Activated CD4-positive, alpha-beta T cell treated with anti-CD3 and anti-CD28 coated beads for 36 hours (primary cell): ENCODE measurements around the gene OTUD5. TPM values are rescaled to one million over a fixed set of nuclear protein-coding genes. Genes with fewer than 3 reads are reported as not detected.

Experiments used
- ATAC-seq: fragments of 200-7000 bp; cut with Tn5 transposase; one replicate; pipeline ENCODE4 v1.10.0; 2021; ENCODE audit warnings: mild to moderate bottlenecking, moderate library complexity
- CTCF ChIA-PET: fragments of 350-600 bp; sonication (Branson Sonifier 250); formaldehyde crosslinking; loops from one replicate; lab custom pipeline; 2021; ENCODE audit warnings: antibody characterized with exemption; lab: Charles Lee
- POLR2A ChIA-PET: fragments of 350-600 bp; sonication (Branson Sonifier 250); formaldehyde crosslinking; loops from one replicate; lab custom pipeline; 2021; ENCODE audit warnings: antibody characterized with exemption, inconsistent platforms; lab: Charles Lee
- DNase-seq: peaks from one replicate; pipeline ENCODE4 v3.0.0-alpha.2; 2020
- H3K27ac Mint-ChIP-seq: one replicate; pipeline ENCODE4 v1.8.0; 2021; ENCODE audit warnings: mixed read lengths
- H3K27me3 Mint-ChIP-seq: one replicate; pipeline ENCODE4 v1.8.0; 2021; ENCODE audit warnings: mixed read lengths
- H3K36me3 Mint-ChIP-seq: one replicate; pipeline ENCODE4 v1.8.0; 2021; ENCODE audit warnings: low read depth, mixed read lengths
- H3K4me1 Mint-ChIP-seq: one replicate; pipeline ENCODE4 v1.8.0; 2021; ENCODE audit warnings: mixed read lengths
- H3K4me3 Mint-ChIP-seq: one replicate; pipeline ENCODE4 v1.8.0; 2021; ENCODE audit warnings: mild to moderate bottlenecking, moderate library complexity, mixed read lengths
- H3K9me3 Mint-ChIP-seq: one replicate; pipeline ENCODE4 v1.8.0; 2021; ENCODE audit warnings: low read depth, mixed read lengths
- intact Hi-C, 2 experiments: fragments of 100-400 bp; cut with DNase I in 1 of 2; cut with micrococcal nuclease in 1 of 2; formaldehyde crosslinking; loops; one replicate each; pipeline versions ENCODE4 v1.14.2 to v1.15.1; 2022 to 2024; cut with DNase I, micrococcal nuclease
- total RNA-seq, 2 experiments: library from RNA; stranded (reverse); gene quantifications; one replicate each; pipeline ENCODE4 v1.2.3, GENCODE V29; 2021

OTUD5 gene
- total RNA-seq, 2 experiments from 2014 or later, result 68.0 to 98.1 TPM

GRCh38 chrX:48901069-48901468 lies 56.3 kb downstream of the OTUD5 start:
- intact Hi-C loops, result no loop called here
- no peaks in the 10 kb centered on the region for H3K27me3 Mint-ChIP-seq
- no peaks in the 10 kb centered on the region for H3K9me3 Mint-ChIP-seq
- ChIA-PET CTCF (no interaction called here), POLR2A (interaction anchor here (0.6 kb wide), 1 partner anchor 56 kb away, joined by 3 read pairs; the partner anchor contains the start of gene OTUD5)
- ATAC-seq (no peak), DNase-seq (no peak)
- no peak overlapping the region for H3K4me3 Mint-ChIP-seq
- H3K4me1 Mint-ChIP-seq, result peaks cover 12% of the 10 kb centered on the region
- peaks cover 20% of the 10 kb centered on the region for H3K36me3 Mint-ChIP-seq
- no peak overlapping the region for H3K27ac Mint-ChIP-seq

DNA sequence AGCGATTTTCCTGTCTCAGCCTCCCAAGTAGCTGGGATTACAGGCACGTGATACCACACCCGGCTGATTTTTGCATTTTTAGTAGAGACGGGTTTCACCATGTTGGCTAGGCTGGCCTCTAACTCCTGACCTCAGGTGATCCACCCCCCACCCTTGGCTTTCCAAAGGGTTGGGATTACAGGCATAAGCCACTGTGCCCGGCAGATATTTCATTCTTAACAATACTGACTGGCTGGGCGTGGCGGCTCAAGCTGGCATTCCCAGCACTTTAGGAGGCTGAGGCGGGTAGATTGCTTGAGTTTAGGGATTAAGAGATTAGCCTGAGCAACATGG lies 58.4 kb downstream of the OTUD5 start:
- no peak overlapping the region for H3K27ac Mint-ChIP-seq

DNA sequence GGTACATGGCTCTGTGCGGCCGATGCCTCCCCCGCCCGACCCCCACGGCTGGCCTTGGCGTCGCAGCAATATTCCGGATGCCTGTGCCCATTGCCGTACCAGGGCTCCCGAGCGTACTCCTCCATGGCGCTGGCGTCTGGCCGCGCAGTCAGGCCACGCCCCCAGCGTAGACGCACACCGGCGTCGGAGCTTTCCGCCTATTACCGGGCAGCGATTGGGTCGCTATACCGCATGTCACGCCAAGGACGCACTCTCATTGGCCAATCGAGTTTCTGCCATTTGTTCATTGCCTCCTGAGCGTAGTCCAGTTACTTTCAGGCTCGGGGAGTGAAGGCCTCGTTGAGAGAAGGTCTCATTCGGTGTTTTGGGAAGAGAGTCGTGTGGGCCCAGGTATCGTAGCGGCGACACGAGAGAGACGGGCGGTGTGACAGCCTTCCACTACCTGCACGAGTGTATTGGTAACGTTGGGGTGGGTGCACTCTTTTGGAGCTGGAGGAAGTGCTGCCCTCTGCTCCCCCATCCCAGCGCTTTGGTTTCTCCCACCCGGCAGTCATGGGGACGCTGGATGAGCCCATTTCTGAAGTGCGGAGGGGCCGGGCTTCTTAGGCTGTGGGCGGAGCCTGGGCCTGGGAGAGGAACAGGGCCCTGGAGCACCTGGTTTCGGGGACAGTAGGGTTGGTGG lies 59.6 kb downstream of the OTUD5 start, which contains the start of the genes PQBP1 and TIMM17B:
TSS of gene PQBP1 (plus strand) at position 306 of the 682 bp plus-strand sequence. CDS start 580 bp downstream, outside the sequence.
TSS of gene TIMM17B (minus strand) at position 144 of the 682 bp plus-strand sequence. CDS start at position 125, 19 bp downstream.
- Mint-ChIP-seq H3K27me3 (no peaks in the 10 kb centered on the region), H3K27ac (peak within 1 kb of the TSS; percentile 94), H3K4me1 (peaks cover 19% of the 10 kb centered on the region), H3K4me3 (peak within 1 kb of the TSS; percentile 81), H3K9me3 (no peaks in the 10 kb centered on the region), H3K36me3 (peaks cover 17% of the 10 kb centered on the region)
- ChIA-PET CTCF (interaction anchor here (0.8 to 1.2 kb wide), 3 partner anchors 23 to 249 kb away, joined by 3 to 4 read pairs (median 4); no protein-coding TSS in a partner anchor), POLR2A (interaction anchor here (0.6 to 2.3 kb wide), 10 partner anchors 10 to 324 kb away, joined by 3 to 18 read pairs (median 4); partner anchors contain the start of genes RBM3, SLC35A2, SUV39H1 and WAS)
- DNase-seq, result peak; percentile 92
- peak; percentile 94 for ATAC-seq
- intact Hi-C loops, result loop anchor here (1.0 to 10.0 kb wide), 11 partner anchors 14 to 201 kb away; partner anchors contain the start of genes GRIPAP1 (in 1 of the 2), OTUD5 (in 1 of the 2), PIM2 (in 1 of the 2) and SLC35A2 (in 1 of the 2)

More for the DNA sequence above, 58.4 kb downstream of the OTUD5 start:
- Mint-ChIP-seq H3K27me3 (no peaks in the 10 kb centered on the region), H3K9me3 (no peaks in the 10 kb centered on the region), H3K4me1 (peaks cover 19% of the 10 kb centered on the region), H3K36me3 (peaks cover 27% of the 10 kb centered on the region), H3K4me3 (peak overlapping the region; percentile 33)
- intact Hi-C loops, result loop anchor here (5.0 to 10.0 kb wide), 2 partner anchors 46 to 162 kb away; no protein-coding TSS in a partner anchor
- no peak for DNase-seq
- POLR2A ChIA-PET, result interaction anchor here (2.3 kb wide), 1 partner anchor 12 kb away, joined by 14 read pairs; the partner anchor contains the start of gene SLC35A2
- CTCF ChIA-PET, result no interaction called here
- no peak for ATAC-seq

- no peaks in the 10 kb centered on the region for H3K9me3 Mint-ChIP-seq
- peak; percentile 78 for DNase-seq
- intact Hi-C loops, result loop anchor here (1.0 to 10.0 kb wide), 9 partner anchors 14 to 201 kb away; partner anchors contain the start of genes OTUD5 (in 1 of the 2), PIM2 (in 1 of the 2), SLC35A2 (in 1 of the 2) and SUV39H1 (in 1 of the 2)
- H3K4me3 Mint-ChIP-seq, result peak overlapping the region; percentile 81
- CTCF ChIA-PET, result interaction anchor here (1.2 kb wide), 1 partner anchor 23 kb away, joined by 4 read pairs; no protein-coding TSS in a partner anchor
- peaks cover 19% of the 10 kb centered on the region for H3K4me1 Mint-ChIP-seq
- POLR2A ChIA-PET, result interaction anchor here (0.6 to 2.3 kb wide), 9 partner anchors 11 to 323 kb away, joined by 3 to 18 read pairs (median 5); partner anchors contain the start of genes RBM3, SLC35A2, SUV39H1 and WAS
- ATAC-seq, result peak; percentile 23
- H3K36me3 Mint-ChIP-seq, result peaks cover 17% of the 10 kb centered on the region
- peak overlapping the region; percentile 94 for H3K27ac Mint-ChIP-seq
- H3K27me3 Mint-ChIP-seq, result no peaks in the 10 kb centered on the region
Observed at GRCh38 chrX:48897157-48897624, 60.2 kb downstream of the OTUD5 start.

- peaks cover 13% of the 10 kb centered on the region for H3K36me3 Mint-ChIP-seq
- intact Hi-C loops, result loop anchor here (1.0 to 10.0 kb wide), 9 partner anchors 15 to 200 kb away; partner anchors contain the start of genes OTUD5 (in 1 of the 2), PIM2 (in 1 of the 2), SLC35A2 (in 1 of the 2) and SUV39H1 (in 1 of the 2)
- ChIA-PET POLR2A (interaction anchor here (0.8 to 1.1 kb wide), 2 partner anchors 18 to 23 kb away, joined by 4 read pairs; no protein-coding TSS in a partner anchor), CTCF (interaction anchor here (0.6 to 1.2 kb wide), 2 partner anchors 24 to 128 kb away, joined by 3 to 4 read pairs; no protein-coding TSS in a partner anchor)
- DNase-seq (no peak), ATAC-seq (no peak)
- H3K27me3 Mint-ChIP-seq, result no peaks in the 10 kb centered on the region
- no peaks in the 10 kb centered on the region for H3K9me3 Mint-ChIP-seq
- H3K4me1 Mint-ChIP-seq, result peaks cover 23% of the 10 kb centered on the region
- H3K27ac Mint-ChIP-seq, result peak overlapping the region; percentile 94
- peak overlapping the region; percentile 81 for H3K4me3 Mint-ChIP-seq
Observed at GRCh38 chrX:48896611-48897011, 60.8 kb downstream of the OTUD5 start.

DNA sequence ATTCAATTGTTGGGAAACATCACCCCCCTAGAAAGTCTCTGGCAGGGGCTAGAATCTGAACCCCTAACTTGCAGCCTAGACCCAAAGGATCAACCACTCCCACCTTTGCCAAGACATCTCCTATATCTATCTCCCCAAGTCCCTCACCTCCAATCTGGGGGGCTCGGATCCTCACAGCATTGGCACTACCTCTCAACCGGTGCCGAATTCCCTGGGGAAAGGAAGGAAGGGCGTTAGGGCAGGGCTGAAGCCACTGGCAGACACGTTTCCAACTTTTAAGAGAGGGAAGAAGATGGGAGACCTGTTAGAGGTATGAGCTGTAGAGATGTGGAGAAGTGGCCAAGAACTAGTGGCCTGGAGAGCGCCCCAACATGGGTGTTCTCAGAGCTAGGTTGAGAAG lies 62.5 kb downstream of the OTUD5 start:
- H3K4me1 Mint-ChIP-seq, result peaks cover 31% of the 10 kb centered on the region
- ATAC-seq, result no peak
- H3K27me3 Mint-ChIP-seq, result no peaks in the 10 kb centered on the region
- no peaks in the 10 kb centered on the region for H3K9me3 Mint-ChIP-seq
- POLR2A ChIA-PET, result no interaction called here
- peaks cover 9% of the 10 kb centered on the region for H3K36me3 Mint-ChIP-seq
- intact Hi-C loops, result loop anchor here (5.0 to 10.0 kb wide), 3 partner anchors 50 to 248 kb away; no protein-coding TSS in a partner anchor
- peak overlapping the region; percentile 60 for H3K27ac Mint-ChIP-seq
- CTCF ChIA-PET, result interaction anchor here (0.6 to 0.7 kb wide), 3 partner anchors 43 to 426 kb away, joined by 3 to 5 read pairs (median 3); no protein-coding TSS in a partner anchor
- DNase-seq, result no peak
- H3K4me3 Mint-ChIP-seq, result no peak overlapping the region

DNA sequence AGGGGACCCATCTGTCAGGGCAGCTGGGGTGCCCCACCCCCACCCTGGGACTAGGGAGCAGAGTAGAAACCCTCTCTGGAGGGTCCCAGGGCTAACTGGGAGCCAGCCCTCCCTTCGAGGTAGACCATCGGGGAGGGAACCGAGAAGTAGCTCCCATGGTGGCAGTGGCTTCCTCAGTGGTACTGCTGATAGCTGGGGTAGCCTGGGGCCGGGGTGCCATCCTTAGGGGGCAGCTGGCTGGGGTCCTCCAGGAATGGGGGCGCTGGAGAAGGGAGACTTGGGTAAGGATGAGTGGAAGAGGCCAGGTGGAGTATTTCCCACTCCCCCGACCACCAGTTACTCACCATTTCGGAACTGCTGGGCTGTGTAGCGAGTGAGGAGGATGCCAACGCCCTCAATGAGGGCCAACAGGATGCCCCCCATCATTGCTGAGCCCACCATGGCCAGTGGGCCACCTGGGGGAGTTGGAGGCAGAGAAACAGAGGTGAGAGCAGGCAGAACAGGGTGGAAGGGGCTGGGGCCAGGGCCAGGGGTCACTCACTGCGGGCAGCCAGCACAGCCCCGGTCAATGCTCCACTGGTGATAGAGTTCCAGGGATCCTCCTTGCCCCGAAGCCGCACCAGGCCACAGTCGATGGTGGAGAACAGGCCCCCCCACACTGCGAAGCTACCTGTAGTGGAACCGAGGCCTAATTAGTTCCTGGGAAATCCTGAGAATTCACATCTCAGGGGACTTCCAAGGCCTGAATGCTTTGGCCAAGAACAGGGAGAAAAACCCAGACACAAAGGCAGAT lies 63.7 kb downstream of the OTUD5 start:
- H3K9me3 Mint-ChIP-seq, result no peaks in the 10 kb centered on the region
- intact Hi-C loops, result loop anchor here (5.0 to 10.0 kb wide), 2 partner anchors 51 to 246 kb away; no protein-coding TSS in a partner anchor
- H3K36me3 Mint-ChIP-seq, result peaks cover 8% of the 10 kb centered on the region
- H3K27me3 Mint-ChIP-seq, result no peaks in the 10 kb centered on the region
- ATAC-seq, result no peak
- no peak overlapping the region for H3K4me3 Mint-ChIP-seq
- POLR2A ChIA-PET, result no interaction called here
- no peak for DNase-seq
- CTCF ChIA-PET, result no interaction called here
- H3K27ac Mint-ChIP-seq, result no peak overlapping the region
- peaks cover 26% of the 10 kb centered on the region for H3K4me1 Mint-ChIP-seq

DNA sequence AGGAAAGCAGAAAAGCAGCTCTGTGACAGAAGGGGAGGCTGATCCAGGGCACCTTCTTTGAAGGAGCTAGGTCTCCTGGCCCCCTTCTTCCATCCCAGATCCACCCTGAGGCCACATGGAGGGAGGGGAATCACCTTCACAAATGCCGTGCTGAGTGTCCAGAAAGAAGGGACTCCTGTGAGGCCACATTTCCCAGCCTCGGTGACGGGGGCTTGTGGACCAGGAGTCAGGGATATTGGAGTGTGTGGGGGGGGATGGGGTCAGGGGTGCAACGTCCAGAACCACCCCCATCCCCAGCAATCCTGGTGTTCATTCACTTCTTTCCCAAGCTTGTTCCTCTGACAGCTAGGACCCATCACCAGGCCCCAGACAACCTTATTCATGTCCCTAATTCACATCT lies 64.5 kb downstream of the OTUD5 start:
- ChIA-PET CTCF (no interaction called here), POLR2A (no interaction called here)
- Mint-ChIP-seq H3K27me3 (no peaks in the 10 kb centered on the region), H3K4me3 (no peak overlapping the region), H3K27ac (no peak overlapping the region), H3K36me3 (peaks cover 8% of the 10 kb centered on the region), H3K4me1 (peaks cover 26% of the 10 kb centered on the region), H3K9me3 (no peaks in the 10 kb centered on the region)
- DNase-seq, result no peak
- intact Hi-C loops, result loop anchor here (5.0 to 10.0 kb wide), 2 partner anchors 52 to 246 kb away; no protein-coding TSS in a partner anchor
- no peak for ATAC-seq

DNA sequence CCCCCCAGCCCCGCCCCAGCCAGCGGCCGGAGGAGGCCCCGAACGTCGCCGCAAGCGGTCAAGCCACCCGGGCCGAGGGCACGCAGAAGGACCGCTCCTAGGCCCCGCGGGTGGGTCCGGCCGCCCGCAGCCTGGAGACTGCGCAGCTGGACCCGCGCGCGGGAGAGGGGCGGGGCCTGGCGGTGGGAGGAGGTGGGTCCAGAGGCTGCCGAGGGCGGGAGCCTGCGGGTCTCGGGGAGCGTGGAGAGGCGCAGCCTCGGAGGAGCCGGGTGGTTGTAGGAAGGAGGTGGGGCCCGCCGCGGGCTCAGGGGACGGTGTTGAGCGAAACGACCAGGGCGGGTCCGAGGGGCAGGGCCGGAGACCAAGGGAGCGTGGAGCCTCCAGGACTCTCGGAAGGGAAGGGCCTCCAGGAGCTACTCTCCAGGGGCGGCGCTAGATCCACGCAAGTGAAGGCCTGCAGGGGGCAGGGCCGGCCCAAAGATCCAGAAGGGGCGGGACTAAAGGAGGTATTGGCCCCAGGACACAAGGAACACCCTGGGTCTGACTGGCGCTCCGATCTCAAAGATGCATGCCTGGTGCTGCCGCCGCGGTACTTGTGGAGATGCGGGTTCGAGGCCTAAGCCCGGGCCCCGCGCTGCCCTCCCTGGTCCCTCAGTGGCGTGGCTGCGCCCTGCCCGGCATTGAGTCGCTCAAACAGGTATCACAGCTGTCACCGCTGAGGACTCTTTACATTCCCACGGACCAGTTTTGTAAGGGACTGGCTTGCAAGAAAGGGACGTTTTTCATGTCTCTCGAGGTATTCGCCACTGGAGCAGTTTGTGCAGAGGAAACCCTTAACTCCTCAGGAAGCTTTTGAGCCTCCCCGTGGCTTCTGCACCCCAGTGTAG lies 65.8 kb downstream of the OTUD5 start:
- intact Hi-C loops, result loop anchor here (1.0 to 10.0 kb wide), 9 partner anchors 47 to 244 kb away; partner anchors contain the start of genes GRIPAP1 (in 1 of the 2) and TFE3 (in 1 of the 2)
- POLR2A ChIA-PET, result interaction anchor here (0.7 to 1.4 kb wide), 4 partner anchors 20 to 47 kb away, joined by 3 to 6 read pairs (median 4); partner anchors contain the start of gene SLC35A2
- Mint-ChIP-seq H3K4me1 (peaks cover 23% of the 10 kb centered on the region), H3K27me3 (no peaks in the 10 kb centered on the region), H3K4me3 (peak overlapping the region; percentile 79), H3K27ac (peak overlapping the region; percentile 55), H3K36me3 (peaks cover 8% of the 10 kb centered on the region), H3K9me3 (no peaks in the 10 kb centered on the region)
- CTCF ChIA-PET, result interaction anchor here (0.5 to 1.9 kb wide), 8 partner anchors 20 to 139 kb away, joined by 3 to 8 read pairs (median 3); partner anchors contain the start of gene SLC35A2
- peak; percentile 92 for ATAC-seq
- peak; percentile 85 for DNase-seq
